PC-9 (cell line): ENCODE data around the gene VSTM2L.

Experiments
- EZH2 ChIP-seq: fragments of 200-600 bp; sonication (generic); IDR thresholded peaks from 2 replicates; pipeline ENCODE4 v1.8.0; 2017; ENCODE audit warnings: antibody characterized with exemption, low read depth
- TF ChIP-seq, protein P1 (sequence below): fragments of 200-600 bp; sonication (generic); conservative IDR thresholded peaks from 2 replicates; pipeline ENCODE4 v1.6.1; 2017; ENCODE audit warnings: mixed run types, antibody characterized with exemption, mild to moderate bottlenecking, moderate library complexity

DNA sequence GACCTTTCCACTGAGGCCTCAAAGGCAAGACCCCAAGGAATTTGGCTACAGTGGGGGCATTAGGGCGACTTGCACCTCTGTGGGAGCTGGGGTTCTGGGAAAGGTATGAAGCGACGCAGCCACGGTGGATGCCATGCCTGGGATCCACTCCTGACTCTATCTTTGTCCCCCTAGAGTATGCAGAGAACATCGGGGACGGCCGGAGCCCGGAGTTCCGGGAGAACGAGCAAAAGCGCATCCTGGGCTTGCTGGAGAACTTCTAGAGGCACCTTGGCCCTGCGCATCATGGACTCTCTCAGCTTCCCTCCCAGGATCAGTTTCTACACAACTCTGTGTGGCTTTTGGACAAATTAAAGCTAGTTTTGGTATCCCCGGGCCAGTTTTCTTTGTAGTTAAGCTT, 31.2 kb upstream of the VSTM2L start:
- TF ChIP-seq, protein P1, sequence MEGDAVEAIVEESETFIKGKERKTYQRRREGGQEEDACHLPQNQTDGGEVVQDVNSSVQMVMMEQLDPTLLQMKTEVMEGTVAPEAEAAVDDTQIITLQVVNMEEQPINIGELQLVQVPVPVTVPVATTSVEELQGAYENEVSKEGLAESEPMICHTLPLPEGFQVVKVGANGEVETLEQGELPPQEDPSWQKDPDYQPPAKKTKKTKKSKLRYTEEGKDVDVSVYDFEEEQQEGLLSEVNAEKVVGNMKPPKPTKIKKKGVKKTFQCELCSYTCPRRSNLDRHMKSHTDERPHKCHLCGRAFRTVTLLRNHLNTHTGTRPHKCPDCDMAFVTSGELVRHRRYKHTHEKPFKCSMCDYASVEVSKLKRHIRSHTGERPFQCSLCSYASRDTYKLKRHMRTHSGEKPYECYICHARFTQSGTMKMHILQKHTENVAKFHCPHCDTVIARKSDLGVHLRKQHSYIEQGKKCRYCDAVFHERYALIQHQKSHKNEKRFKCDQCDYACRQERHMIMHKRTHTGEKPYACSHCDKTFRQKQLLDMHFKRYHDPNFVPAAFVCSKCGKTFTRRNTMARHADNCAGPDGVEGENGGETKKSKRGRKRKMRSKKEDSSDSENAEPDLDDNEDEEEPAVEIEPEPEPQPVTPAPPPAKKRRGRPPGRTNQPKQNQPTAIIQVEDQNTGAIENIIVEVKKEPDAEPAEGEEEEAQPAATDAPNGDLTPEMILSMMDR: no peak
- TF ChIP-seq EZH2: no peak
